Measurements from ENCODE around the gene PAK2.
"Not testable (repeated sequence)": the region's sequence is repeated elsewhere in the genome, so short reads cannot be mapped to it uniquely, and the experiment has no call there.

PAK2 gene

GRCh38 chr3:196736670-196737374 is 2.8 kb upstream of the PAK2 start:
- no peak for DNase-seq

- DNase-seq, result no peak
Observed at GRCh38 chr3:196737655-196738054, 2.0 kb upstream of the PAK2 start.

- DNase-seq, result peak in 1 of 2 experiments; percentile 56
Observed at GRCh38 chr3:196740481-196741248, 1.0 kb downstream of the PAK2 start.

- no peak for DNase-seq
Observed at GRCh38 chr3:196741249-196741889, 1.7 kb downstream of the PAK2 start.

- DNase-seq, result not testable (repeated sequence)
Observed at GRCh38 chr3:196743569-196743968, 3.9 kb downstream of the PAK2 start.

GRCh38 chr3:196749125-196749524 is 9.5 kb downstream of the PAK2 start:
- DNase-seq, result no peak

- no peak for DNase-seq
Observed at GRCh38 chr3:196753201-196753600, 13.5 kb downstream of the PAK2 start.

GRCh38 chr3:196754091-196754981 is 14.7 kb downstream of the PAK2 start:
- no peak for DNase-seq

GRCh38 chr3:196756732-196757131 is 17.1 kb downstream of the PAK2 start:
- no peak for DNase-seq

GRCh38 chr3:196757876-196758739 is 18.5 kb downstream of the PAK2 start:
- peak; percentile 40 to 41 for DNase-seq

GRCh38 chr3:196763179-196763578 is 23.5 kb downstream of the PAK2 start:
- DNase-seq, result no peak

GRCh38 chr3:196765454-196765853 is 25.8 kb downstream of the PAK2 start:
- DNase-seq, result no peak

GRCh38 chr3:196771067-196771466 is 31.4 kb downstream of the PAK2 start:
- DNase-seq, result no peak

GRCh38 chr3:196772102-196772501 is 32.4 kb downstream of the PAK2 start:
- DNase-seq, result no peak

- DNase-seq, result no peak
Observed at GRCh38 chr3:196772897-196773296, 33.2 kb downstream of the PAK2 start.

- DNase-seq, result no peak
Observed at GRCh38 chr3:196774191-196774820, 34.6 kb downstream of the PAK2 start.

GRCh38 chr3:196774848-196775422 is 35.3 kb downstream of the PAK2 start:
- no peak for DNase-seq

- no peak for DNase-seq
Observed at GRCh38 chr3:196775938-196776337, 36.3 kb downstream of the PAK2 start.

GRCh38 chr3:196777836-196778235 is 38.2 kb downstream of the PAK2 start:
- no peak for DNase-seq

GRCh38 chr3:196778755-196779154 is 39.1 kb downstream of the PAK2 start:
- no peak for DNase-seq

- no peak for DNase-seq
Observed at GRCh38 chr3:196782511-196782910, 42.9 kb downstream of the PAK2 start.
